Ovary (tissue), 3 donors: Measurements from ENCODE around the gene DMAC1.

Experiments
- CTCF ChIP-seq, 3 donors: fragments of 450-650 bp in 2 of 3; fragments of 200-600 bp in 1 of 3; IDR thresholded peaks; one replicate each; pipeline versions ENCODE4 v1.5.1 to v1.8.0; 2016 to 2022; ENCODE audit warnings: antibody characterized with exemption in 3 of 3, mild to moderate bottlenecking in 1 of 3
- EP300 ChIP-seq: sonication (generic); formaldehyde crosslinking; IDR thresholded peaks from one replicate; pipeline ENCODE4 v1.6.1; 2017; ENCODE audit warnings: antibody characterized with exemption
- donor health status: DM: no; HTN: no; CAD: no.

DNA sequence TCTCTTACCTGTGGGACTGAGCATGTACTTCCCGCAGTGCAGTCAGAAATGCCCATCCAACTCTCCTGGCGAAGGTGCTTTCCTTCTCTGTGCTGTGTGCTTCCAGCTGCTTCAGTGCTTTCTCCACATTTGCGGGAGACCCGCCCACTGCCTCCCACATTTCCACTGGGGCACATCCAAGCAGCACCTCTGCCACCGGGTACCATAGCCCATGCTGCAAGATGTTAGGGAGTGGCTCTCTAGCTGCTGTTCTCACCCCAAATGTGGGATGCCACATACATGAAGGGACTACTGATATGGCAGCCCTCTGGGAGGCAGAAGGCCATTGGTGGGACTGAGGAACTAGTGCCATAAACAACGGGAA is 8.8 kb downstream of the DMAC1 start:
- TF ChIP-seq CTCF (IDR thresholded peaks at IDR 0.05) (no peak), EP300 (no peak)
